ENCODE data around the gene ANXA6.

DNA sequence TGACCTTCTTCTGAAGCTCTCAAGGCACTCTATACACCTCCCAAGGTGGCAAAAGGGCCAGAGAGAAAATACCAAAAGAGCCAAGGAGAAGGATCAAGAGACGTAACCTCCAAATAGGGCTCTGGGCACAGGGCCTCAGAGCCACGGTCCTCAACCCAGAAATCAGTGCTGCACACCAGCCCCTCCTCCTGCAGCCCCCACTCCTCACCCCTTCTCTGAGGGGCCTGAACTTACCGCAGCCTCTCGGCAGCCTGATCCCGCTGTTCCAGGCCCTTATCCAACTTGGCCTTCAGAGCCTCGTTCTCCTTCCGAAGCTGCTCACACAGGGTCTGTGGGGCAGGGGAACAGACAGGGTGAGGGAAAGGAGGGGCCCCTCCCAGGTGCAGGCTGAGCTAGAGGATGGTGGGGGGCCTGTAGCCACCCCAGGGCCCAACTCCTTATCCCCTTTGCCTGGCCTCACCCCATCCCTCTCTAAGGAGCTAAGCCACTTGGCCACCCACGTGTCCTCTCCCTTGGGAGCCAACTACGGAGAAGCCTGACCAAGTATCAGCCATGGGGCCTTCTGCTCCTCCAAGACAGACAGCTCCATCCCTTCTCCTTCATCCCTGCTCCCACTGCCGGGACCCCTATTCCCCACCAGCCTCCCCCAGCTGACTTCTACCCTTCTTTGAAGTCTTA lies 105.5 kb downstream of the ANXA6 start:
- TF ChIP-seq, protein P1, sequence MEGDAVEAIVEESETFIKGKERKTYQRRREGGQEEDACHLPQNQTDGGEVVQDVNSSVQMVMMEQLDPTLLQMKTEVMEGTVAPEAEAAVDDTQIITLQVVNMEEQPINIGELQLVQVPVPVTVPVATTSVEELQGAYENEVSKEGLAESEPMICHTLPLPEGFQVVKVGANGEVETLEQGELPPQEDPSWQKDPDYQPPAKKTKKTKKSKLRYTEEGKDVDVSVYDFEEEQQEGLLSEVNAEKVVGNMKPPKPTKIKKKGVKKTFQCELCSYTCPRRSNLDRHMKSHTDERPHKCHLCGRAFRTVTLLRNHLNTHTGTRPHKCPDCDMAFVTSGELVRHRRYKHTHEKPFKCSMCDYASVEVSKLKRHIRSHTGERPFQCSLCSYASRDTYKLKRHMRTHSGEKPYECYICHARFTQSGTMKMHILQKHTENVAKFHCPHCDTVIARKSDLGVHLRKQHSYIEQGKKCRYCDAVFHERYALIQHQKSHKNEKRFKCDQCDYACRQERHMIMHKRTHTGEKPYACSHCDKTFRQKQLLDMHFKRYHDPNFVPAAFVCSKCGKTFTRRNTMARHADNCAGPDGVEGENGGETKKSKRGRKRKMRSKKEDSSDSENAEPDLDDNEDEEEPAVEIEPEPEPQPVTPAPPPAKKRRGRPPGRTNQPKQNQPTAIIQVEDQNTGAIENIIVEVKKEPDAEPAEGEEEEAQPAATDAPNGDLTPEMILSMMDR (conservative IDR thresholded peaks at IDR 0.05; ENCODE audit: low read depth, low read length), result no peak
- no peak for TF ChIP-seq EZH2 (IDR thresholded peaks at IDR 0.05; ENCODE audit: borderline replicate concordance, low read depth, low read length, poor library complexity, severe bottlenecking)

All from A673 (cell line).